Measurements from ENCODE around the gene SSMEM1.

DNA sequence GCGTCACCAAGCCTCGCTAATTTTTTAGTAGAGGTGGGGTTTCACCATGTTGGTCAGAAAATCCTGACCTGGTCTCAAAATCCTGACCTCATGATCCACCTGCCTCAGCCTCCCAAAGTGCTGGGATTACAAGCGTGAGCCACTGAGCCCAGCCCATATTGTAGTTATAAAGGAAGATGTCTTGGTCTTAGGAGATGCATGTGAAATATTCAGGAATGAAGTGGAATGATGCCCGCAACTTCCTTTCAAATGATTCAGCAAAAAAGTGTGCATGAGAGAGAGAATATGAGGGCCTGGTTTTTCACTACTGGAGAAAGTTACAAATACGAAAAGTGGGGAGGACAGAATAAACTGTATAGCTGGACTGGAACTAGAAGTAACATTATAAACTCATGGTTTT is 18.3 kb upstream of the SSMEM1 start:
- TF ChIP-seq, protein P1, sequence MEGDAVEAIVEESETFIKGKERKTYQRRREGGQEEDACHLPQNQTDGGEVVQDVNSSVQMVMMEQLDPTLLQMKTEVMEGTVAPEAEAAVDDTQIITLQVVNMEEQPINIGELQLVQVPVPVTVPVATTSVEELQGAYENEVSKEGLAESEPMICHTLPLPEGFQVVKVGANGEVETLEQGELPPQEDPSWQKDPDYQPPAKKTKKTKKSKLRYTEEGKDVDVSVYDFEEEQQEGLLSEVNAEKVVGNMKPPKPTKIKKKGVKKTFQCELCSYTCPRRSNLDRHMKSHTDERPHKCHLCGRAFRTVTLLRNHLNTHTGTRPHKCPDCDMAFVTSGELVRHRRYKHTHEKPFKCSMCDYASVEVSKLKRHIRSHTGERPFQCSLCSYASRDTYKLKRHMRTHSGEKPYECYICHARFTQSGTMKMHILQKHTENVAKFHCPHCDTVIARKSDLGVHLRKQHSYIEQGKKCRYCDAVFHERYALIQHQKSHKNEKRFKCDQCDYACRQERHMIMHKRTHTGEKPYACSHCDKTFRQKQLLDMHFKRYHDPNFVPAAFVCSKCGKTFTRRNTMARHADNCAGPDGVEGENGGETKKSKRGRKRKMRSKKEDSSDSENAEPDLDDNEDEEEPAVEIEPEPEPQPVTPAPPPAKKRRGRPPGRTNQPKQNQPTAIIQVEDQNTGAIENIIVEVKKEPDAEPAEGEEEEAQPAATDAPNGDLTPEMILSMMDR (IDR thresholded peaks at IDR 0.05; ENCODE audit: low read depth, low read length, missing input control) = no peak
- no peak for TF ChIP-seq RAD21 (IDR thresholded peaks at IDR 0.05)
